RWPE1 (cell line): Measurements from ENCODE around the gene CAPN9.

ENCODE experiments used
- CTCF ChIA-PET: fragments of 350-600 bp; sonication (Branson Sonifier 250); formaldehyde crosslinking; extraction: SDS; loops from one replicate; lab custom pipeline; 2021; lab: Yijun Ruan, JAX
- POLR2A ChIA-PET: fragments of 400-600 bp; formaldehyde crosslinking; extraction: SDS; loops from one replicate; lab custom pipeline; 2020; ENCODE audit warnings: antibody characterized with exemption; ENCODE audit not compliant: low non-redundant PET; lab: Yijun Ruan, JAX
- DNase-seq: peaks from one replicate; pipeline ENCODE4 v3.0.0; 2012; ENCODE audit warnings: low spot score
- H3K27ac ChIP-seq: fragments of 450-650 bp; 2 replicates; pipeline ENCODE4 v1.5.1; 2017
- TF ChIP-seq, protein P1 (sequence below): fragments of 450-650 bp; conservative IDR thresholded peaks from 2 replicates; pipeline ENCODE4 v1.5.1; 2017; ENCODE audit warnings: low read depth, mild to moderate bottlenecking

The CAPN9 gene

GRCh38 chr1:230710543-230710904 lies 36.7 kb upstream of the CAPN9 start:
- H3K27ac ChIP-seq, result no peak overlapping the region
- CTCF ChIA-PET, result no interaction called here
- DNase-seq, result no peak
- TF ChIP-seq, protein P1, sequence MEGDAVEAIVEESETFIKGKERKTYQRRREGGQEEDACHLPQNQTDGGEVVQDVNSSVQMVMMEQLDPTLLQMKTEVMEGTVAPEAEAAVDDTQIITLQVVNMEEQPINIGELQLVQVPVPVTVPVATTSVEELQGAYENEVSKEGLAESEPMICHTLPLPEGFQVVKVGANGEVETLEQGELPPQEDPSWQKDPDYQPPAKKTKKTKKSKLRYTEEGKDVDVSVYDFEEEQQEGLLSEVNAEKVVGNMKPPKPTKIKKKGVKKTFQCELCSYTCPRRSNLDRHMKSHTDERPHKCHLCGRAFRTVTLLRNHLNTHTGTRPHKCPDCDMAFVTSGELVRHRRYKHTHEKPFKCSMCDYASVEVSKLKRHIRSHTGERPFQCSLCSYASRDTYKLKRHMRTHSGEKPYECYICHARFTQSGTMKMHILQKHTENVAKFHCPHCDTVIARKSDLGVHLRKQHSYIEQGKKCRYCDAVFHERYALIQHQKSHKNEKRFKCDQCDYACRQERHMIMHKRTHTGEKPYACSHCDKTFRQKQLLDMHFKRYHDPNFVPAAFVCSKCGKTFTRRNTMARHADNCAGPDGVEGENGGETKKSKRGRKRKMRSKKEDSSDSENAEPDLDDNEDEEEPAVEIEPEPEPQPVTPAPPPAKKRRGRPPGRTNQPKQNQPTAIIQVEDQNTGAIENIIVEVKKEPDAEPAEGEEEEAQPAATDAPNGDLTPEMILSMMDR, result no peak
- POLR2A ChIA-PET, result no interaction called here

GRCh38 chr1:230711245-230711644 lies 35.9 kb upstream of the CAPN9 start:
- POLR2A ChIA-PET, result no interaction called here
- H3K27ac ChIP-seq, result no peak overlapping the region
- TF ChIP-seq, protein P1, result no peak
- CTCF ChIA-PET, result no interaction called here
- DNase-seq, result no peak

- TF ChIP-seq, protein P1, result no peak
- DNase-seq, result no peak
- H3K27ac ChIP-seq, result no peak overlapping the region
- CTCF ChIA-PET, result no interaction called here
- POLR2A ChIA-PET, result no interaction called here
Measured at GRCh38 chr1:230712470-230712942, 34.7 kb upstream of the CAPN9 start.

GRCh38 chr1:230713138-230713537 lies 34.0 kb upstream of the CAPN9 start:
- TF ChIP-seq, protein P1, result no peak
- H3K27ac ChIP-seq, result no peak overlapping the region
- ChIA-PET CTCF (no interaction called here), POLR2A (no interaction called here)
- DNase-seq, result no peak

DNA sequence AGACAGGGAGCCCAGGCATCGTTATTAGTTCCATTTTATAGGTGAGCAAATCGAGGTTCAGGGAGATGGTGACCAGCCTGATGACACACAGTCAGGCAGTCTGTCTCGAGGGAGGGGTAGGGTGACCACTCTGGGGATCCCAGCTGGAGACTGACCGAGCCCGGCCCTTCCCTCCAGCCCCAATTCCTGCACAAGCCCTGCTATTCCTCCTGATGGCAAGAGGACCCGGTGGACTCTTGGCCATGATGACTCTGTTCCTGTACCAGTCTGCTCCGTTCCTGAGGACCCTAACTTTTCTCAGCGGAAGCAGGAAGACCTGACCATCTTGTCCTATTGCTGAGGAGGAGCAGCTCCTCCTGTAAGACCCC lies 33.7 kb upstream of the CAPN9 start:
- DNase-seq, result no peak
- CTCF ChIA-PET, result no interaction called here
- POLR2A ChIA-PET, result no interaction called here
- H3K27ac ChIP-seq, result no peak overlapping the region
- TF ChIP-seq, protein P1, result no peak

DNA sequence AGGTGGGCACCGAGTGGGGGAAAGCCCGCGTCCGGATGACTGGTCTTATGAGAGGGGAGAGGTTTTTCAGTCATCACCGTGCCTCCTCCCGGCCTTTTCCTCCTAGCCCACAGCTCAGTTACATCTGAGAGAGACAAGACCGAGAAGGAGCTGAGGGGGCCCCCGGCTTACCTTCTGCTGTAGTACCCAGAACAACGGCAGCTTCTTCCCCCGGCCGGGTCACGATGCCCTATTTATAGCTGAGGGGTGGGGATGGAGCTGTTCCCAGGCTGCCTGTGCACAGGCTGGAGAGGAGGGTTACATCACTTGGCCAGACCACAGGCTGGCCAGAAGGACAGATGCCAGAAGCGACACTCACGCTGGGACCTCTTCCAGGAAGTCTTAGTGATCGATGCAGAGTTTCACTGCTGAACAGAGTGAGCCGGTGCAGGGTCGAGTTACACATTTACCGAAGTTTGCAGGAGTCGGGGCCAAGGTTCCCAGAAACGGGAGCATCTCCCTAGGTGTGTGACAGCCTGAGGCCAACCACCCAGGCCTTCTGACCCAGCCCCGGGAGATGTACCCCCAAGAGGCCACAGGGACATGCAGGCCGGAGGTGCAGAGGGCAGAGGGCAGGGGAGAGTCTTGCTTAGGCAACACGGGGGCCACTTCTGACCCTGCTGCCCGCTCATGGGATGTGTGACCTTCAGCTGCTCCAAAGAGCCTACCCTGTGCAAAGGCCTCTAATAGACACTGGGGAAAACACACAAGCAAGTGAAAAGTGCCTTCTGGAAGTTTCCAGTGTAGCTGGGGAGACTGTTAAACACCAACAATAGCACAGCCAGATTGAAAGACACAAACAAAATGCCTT lies 33.0 kb upstream of the CAPN9 start, which contains the start of gene AGT:
AGT (minus strand) TSS at position 208 of the 850 bp plus-strand sequence. CDS start 3,299 bp downstream, outside the sequence.
- DNase-seq, result no peak
- CTCF ChIA-PET, result no interaction called here

More for the DNA sequence above, 33.0 kb upstream of the CAPN9 start, which contains the start of gene AGT:
- POLR2A ChIA-PET, result no interaction called here
- TF ChIP-seq, protein P1, result no peak
- H3K27ac ChIP-seq, result no peak within 1 kb of the TSS
